Activated CD4-positive, alpha-beta T cell treated with anti-CD3 and anti-CD28 coated beads for 24 hours (primary cell): ENCODE results near the gene DYRK3.

Experiments used
- DNase-seq, 2 donors: peaks; one replicate each; pipeline ENCODE4 v3.0.0-alpha.2; 2020; ENCODE audit warnings: low read depth in 2 of 2

Gene DYRK3

GRCh38 chr1:206684003-206684402 lies 48.7 kb downstream of the DYRK3 start:
- DNase-seq: no peak

- DNase-seq: peak; percentile 67 to 69
Measured at GRCh38 chr1:206684478-206685333, 49.4 kb downstream of the DYRK3 start, which contains the start of gene MAPKAPK2. TSS of gene MAPKAPK2 (plus strand) at chr1:206684905. CDS start at chr1:206685230, 325 bp downstream.

GRCh38 chr1:206685334-206685768 lies 50.0 kb downstream of the DYRK3 start:
- no peak for DNase-seq

GRCh38 chr1:206685769-206686477 lies 50.6 kb downstream of the DYRK3 start:
- peak in 1 of 2 donors; percentile 29 for DNase-seq

- no peak for DNase-seq
Measured at GRCh38 chr1:206686478-206687249, 51.3 kb downstream of the DYRK3 start.

GRCh38 chr1:206687251-206687914 lies 52.0 kb downstream of the DYRK3 start:
- DNase-seq: no peak

GRCh38 chr1:206687915-206688442 lies 52.6 kb downstream of the DYRK3 start:
- DNase-seq: no peak

- DNase-seq: no peak
Measured at GRCh38 chr1:206690516-206690915, 55.2 kb downstream of the DYRK3 start.

- DNase-seq: no peak
Measured at GRCh38 chr1:206691604-206692003, 56.3 kb downstream of the DYRK3 start.

- no peak for DNase-seq
Measured at GRCh38 chr1:206693029-206693428, 57.7 kb downstream of the DYRK3 start.

- DNase-seq: no peak
Measured at GRCh38 chr1:206693592-206693991, 58.3 kb downstream of the DYRK3 start.

GRCh38 chr1:206694171-206695124 lies 59.1 kb downstream of the DYRK3 start:
- DNase-seq: no peak

GRCh38 chr1:206695733-206696132 lies 60.4 kb downstream of the DYRK3 start:
- DNase-seq: no peak

- no peak for DNase-seq
Measured at GRCh38 chr1:206696812-206697585, 61.7 kb downstream of the DYRK3 start.

GRCh38 chr1:206698011-206698410 lies 62.7 kb downstream of the DYRK3 start:
- no peak for DNase-seq
